GM19238 (cell line): Measurements from ENCODE around the gene OR13C8.
"Not testable (repeated sequence)": the region's sequence is repeated elsewhere in the genome, so short reads cannot be mapped to it uniquely, and the experiment has no call there.

Experiments
- DNase-seq: peaks from one replicate; pipeline ENCODE4 v3.0.0; 2011; ENCODE audit warnings: low spot score; ENCODE audit not compliant: insufficient read length

The OR13C8 gene, protein sequence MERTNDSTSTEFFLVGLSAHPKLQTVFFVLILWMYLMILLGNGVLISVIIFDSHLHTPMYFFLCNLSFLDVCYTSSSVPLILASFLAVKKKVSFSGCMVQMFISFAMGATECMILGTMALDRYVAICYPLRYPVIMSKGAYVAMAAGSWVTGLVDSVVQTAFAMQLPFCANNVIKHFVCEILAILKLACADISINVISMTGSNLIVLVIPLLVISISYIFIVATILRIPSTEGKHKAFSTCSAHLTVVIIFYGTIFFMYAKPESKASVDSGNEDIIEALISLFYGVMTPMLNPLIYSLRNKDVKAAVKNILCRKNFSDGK

DNA sequence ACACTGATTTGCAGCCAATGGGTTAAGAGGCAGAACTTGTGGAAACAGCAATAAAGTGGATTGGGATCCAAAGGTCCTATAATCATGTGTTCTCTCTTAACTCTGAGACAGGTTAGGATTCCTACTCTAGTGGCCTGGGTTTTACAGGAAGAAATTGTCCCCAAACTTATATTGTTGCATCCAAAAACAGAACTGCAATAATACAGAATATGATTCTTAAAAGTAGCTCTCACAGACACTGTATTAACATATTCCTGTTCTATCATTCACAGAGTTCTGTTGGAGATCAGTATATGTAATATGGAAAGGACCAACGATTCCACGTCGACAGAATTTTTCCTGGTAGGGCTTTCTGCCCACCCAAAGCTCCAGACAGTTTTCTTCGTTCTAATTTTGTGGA, at the start of gene OR13C8:
OR13C8 (plus strand) TSS at position 301 of the 400 bp plus-strand sequence; CDS start at position 301, 0 bp downstream.
- no peak for DNase-seq

DNA sequence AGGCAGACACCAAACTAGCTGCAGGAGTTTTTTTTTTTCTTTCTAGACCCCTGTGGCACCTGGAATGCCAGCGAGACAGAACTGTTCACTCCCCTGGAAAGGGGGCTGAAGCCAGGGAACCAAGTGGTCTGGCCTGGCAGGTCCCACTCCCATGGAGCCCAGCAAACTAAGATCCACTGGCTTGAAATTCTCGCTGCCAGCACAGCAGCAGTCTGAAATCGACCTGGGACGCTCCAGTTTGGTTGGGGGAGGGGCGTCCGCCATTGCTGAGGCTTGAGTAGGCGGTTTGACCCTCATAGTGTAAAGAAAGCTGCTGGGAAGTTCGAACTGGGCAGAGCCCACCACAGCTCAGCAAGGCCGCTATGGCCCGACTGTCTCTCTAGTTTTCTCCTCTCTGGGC, 48.7 kb upstream of the OR13C8 start:
- not testable (repeated sequence) for DNase-seq

DNA sequence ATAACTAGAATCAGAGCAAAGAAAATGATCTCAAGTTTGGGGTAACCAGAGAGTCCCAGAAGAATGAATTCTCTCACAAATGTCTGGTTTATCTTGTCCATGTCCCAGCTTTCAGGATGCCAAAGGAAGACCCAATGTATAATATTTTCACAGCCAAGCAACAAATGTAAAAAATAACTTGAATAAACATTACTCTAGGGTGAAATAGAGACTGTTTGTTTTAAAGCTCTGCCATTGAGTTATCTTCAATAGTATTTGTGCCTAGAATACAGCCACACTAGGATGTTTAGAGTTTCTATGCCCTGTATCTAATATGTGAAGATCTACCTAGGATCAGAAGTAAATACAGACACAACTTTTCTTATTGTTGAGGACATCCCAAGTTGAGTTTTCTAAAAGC, 41.9 kb upstream of the OR13C8 start, which contains the start of gene OR13C4:
OR13C4 (minus strand) TSS at position 101 of the 400 bp plus-strand sequence; CDS start at position 101, 0 bp downstream.
- DNase-seq: no peak

DNA sequence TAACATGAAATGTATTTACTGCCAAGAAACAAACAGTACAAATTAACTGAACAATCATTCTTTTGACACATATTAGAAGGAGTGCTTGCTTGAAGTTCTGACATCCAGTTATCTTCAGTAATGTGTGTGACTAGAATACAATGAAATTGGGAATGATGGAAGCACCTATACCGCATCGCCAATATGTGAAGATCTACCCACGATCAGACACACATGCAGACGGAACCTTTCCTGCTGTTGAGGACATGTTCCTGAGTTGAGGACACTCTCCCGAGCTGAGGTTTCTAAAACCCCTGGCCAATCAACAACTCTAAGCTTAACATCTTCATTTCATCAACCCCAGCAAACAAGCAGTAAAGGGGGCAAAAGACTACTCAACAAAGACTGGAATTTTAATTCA, 32.2 kb upstream of the OR13C8 start, which contains the start of gene OR13C3:
OR13C3 (minus strand) TSS at position 101 of the 400 bp plus-strand sequence. CDS start 133 bp downstream, outside the sequence.
- DNase-seq: no peak

DNA sequence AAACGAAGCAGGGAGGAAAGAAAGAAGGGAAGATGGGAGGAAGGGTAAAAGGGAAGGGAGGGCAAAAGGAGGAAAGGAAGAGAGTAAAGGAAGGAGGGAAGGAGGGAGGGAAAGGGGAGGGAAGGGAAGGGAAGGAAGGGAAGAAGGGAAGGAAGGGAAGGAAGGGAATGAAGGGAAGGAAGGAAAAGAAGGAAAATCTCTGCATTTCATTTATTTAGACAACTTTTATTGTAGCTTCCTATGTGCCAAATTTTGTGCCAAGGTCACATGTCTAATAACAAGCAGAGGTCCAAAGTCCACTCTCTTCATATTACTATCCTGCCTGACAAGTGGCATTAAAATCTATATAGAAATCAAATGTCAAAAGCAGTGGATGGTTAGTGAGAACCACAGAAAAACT, 29.7 kb upstream of the OR13C8 start:
- DNase-seq: no peak

DNA sequence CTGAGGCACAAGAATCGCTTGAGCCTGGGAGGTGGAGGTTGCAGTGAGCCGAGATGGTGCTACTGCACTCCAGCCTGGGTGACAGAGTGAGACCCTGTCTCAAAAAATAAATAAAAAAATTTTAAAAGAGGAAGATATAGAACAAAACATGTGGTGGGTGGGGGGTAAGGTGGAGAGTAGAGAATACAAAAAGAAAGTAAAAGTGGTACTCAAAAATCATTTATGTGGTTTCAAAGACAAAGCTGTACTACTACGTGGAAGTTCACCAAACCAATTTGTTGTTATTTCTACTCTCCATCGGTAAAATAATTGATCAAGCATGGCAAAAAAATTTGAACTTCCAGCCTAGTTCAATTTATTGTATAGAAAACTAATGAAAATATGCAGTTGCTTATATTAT, 24.3 kb upstream of the OR13C8 start:
- DNase-seq: no peak

DNA sequence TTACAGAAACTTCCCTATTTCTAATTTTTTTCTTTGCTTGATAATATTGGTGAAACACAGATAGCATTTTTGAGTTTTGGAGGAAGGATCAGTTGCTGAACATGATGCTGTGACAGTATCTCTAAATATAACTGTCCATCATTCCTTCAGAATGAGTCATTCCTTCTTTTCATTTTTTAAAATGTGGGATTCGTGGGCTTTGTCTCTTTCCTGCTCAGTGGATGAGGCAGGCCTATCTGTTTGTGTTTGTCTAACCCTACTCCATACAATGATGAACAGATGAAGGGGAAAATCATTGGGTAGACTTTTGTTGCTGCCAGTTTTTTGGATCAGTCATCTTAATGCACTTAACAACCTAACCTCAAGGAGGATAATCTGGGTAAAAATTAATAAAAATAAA, 15.7 kb upstream of the OR13C8 start:
- DNase-seq: no peak

DNA sequence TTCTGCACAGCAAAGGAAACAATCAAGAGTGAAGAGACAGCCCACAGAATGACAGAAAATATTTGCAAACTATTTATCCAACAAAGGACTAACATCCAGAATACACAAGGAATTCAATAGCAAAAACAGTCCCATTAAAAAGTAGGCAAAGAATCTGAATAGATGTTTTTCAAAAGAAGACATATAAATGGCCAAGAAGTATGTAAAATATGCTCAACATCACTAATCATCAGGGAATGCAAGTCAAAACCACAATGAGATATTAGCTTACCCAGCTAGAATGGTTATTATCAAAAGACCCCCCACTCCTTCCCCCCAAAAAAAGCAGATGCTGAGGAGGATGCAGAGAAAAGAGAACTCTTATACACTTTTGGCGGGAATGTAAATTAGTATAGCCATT, 13.4 kb upstream of the OR13C8 start:
- no peak for DNase-seq

DNA sequence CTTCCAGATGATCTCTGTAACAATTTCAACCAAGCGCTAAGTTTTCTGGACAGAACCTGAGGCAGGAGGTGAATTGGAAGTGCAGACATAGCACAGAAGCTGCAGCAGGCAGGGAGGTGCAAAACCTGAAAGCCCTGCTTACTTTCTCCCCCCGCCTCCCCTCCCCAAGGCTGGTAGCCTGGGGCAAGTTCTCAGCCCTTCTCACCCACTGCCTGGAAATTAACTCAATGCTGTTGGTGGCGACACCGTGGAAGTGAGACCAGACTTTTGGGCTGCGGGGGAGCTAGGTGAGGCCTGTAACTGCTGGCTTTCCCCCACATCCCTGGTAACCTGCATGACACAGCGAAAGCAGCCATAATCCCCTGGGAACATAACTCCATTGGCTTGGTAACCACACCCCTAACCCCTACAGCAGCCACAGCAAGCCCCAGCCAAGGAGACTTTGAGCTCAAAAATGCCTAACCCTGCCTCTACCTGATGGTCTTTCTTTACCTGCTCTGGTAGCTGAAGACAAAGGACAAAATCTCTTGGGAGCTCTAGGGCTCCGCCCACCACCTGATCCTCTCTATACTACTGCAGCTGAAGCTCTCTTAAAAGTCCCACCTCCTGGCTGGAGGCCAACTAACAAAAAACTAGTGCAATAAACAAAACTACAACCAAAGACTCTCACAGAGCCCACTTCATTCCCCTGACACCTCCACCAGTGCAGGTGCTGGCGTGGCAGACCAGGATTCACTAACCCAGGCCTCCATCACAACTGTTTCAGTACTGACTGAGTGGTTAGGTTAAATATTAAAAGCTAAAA, 11.9 kb upstream of the OR13C8 start:
- DNase-seq: no peak

DNA sequence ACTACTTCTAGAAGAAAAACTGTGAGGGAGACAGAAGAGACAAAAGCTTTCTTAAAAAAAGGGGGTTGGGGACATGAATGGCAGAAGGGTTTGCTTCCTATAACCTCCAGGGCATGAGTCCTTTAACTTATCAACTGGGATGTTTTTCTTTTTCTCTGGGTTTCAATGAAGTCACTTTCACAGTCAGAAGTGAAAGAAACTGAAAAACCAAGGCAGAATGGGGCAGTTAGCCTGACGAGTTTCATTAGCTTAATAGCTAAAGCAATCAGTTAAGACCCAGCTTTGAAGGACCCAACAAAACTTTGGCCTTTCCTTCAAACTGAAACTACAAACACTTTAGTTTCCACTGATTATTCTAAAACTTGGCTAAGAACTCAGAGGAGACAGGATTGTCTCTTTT, 4.6 kb upstream of the OR13C8 start:
- no peak for DNase-seq

DNA sequence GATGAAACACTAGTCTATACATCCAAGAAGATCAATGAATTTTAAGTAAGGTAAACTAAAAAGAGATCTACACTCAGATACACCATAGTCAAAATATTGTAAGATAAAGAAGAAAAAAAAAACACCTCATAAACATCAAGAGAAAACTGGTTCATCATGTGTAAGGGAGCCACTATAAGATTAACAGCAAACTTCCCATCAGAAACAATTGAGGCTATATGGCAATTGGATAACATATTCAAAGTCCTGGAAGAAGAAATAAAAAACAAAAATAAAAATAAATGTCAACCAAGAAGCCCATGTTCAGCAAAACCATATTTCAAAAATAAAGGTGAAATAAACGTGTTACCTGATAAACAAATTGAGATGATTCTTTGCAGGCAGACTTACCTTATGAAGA, 3.6 kb downstream of the OR13C8 start:
- DNase-seq: no peak

DNA sequence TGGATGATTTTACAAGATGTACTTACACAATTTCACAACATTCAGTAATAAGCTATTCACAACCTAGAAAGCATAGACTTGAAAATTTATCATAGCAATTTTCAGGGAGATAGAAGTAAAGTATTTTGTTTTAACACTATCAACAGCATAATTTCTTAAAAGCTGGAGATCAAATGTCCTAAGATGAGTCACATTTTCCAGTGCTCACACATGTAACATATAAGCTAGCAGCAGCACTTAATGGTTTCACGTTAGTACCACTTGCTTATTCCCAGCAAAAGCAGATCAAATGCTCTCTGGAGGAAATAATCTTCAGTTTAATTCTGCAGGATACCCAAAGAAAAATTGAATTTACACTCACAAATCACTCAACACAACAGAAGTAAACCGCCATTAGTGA, 6.5 kb downstream of the OR13C8 start:
- DNase-seq: no peak

DNA sequence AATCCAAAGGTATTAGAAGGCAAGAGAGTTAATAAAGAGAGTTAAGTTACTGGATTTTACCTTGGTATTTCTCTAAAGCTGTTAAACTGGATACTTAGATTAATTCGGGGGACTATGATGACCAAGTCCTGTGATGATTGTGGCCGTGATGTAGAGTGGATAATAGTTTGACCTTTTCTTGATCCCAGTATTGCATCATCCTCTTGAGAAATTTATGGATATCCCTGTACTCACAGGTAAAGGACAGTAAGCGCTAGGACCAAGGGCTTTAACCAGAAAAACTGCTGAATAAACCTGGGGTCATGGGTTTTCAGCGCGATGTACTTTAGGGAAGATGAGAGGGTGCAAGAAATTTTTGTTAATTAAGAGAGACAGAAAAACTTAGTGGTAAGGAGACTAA, 8.3 kb downstream of the OR13C8 start:
- DNase-seq: no peak

DNA sequence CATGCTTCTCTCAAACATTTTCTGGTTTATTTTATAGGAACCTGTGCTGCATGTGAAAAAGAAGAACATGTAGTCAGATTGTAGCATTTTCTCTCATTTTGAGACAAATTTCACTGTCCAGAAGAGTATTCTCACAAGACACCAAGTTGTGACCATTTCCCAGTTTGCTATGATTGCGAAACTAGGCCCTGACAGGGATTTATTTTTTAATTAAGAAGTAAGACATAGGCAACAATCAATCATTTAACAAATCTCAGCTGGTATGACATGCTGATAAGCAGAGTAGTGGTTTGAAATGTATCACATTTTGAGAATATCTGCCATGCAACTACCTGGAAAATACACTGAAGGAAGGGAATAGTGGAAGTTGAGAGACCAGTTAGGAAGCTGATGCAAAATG, 11.6 kb downstream of the OR13C8 start:
- no peak for DNase-seq

DNA sequence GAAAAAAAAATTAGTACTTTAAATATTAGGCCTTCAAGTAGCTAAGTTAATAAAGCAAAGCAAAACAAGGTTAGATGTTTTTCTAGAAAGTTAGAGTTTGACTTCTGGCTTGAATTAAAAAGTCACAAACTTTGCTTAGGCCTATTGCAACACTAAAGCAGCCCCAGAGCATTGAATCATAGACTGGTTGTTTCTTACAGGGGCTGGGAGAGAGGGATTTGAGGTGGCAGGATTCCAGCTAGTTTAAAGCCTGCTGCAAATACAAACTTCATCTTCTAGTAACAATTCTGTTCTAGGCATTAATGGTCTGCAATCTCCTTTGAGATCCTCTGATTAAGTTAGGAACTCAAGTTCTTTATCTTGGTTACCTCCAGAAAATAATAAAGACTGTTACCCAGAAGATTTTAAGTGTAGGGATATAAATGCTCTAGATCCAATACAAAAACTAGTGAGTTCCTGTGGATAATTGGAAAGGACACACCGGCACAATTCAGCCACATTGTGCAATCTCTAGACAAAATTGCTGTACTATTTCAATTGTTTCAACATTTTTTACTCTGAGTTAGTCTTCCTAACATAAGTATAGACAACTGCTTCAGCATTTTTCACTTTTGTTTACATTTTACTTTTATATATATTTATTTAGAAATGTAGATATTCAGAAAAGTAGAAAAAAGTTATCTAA, 17.7 kb downstream of the OR13C8 start:
- no peak for DNase-seq

DNA sequence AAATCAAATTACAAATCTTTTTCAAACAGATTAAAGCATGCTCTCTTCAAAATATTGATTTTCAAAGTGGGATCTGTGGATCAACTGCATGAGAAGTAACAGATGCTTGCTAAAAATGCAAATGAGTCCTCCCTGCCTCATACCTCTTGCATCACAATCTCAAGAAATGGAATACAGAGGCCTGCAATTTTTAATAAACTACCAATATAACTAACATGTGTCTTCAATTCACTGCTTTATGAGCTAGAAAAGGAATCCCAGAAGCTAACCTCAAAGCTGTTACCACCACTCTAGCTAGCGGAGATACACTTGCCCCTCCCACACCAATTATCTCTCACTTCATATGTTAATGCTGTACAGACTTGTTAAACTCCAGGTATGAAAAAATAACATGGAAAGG, 20.7 kb downstream of the OR13C8 start:
- no peak for DNase-seq

DNA sequence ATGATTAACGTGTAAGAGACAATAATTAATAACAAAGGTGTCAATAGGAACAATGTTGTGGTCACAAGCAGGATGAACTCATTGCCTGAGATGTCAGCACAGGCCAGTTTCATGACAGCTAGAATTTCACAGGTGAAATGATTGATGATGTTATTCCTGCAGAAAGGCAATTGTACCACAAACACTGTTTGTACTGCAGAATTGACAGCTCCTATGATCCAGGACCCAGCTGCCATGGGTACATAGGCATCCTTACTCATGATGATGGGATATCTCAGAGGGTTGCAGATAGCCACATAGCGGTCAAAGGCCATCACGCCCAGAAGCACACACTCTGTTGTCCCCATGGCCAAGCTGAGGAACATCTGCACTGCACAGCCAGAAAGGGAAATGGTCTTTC, 29.8 kb downstream of the OR13C8 start:
- DNase-seq: not testable (repeated sequence)

DNA sequence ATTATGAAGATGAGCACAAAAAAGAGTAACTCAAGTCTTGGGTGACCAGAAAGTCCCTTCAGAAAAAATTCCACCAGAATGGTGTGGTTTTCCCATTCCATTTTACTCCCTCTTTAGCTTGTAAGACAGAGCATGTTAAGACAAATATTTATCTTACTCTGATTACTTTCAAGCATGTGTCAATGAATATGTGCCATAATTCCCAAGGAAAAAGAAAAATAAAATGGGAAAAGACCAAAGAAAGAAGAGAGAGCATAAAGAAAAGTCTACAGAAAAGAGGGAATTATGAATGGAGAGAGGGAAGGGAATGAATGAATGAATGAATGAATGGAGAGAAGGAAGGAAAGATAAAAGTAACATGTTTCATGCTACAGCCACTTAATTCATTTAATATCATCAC, 30.3 kb downstream of the OR13C8 start, which contains the start of gene OR13C5:
OR13C5 (minus strand) TSS at position 101 of the 400 bp plus-strand sequence; CDS start at position 101, 0 bp downstream.
- not testable (repeated sequence) for DNase-seq

DNA sequence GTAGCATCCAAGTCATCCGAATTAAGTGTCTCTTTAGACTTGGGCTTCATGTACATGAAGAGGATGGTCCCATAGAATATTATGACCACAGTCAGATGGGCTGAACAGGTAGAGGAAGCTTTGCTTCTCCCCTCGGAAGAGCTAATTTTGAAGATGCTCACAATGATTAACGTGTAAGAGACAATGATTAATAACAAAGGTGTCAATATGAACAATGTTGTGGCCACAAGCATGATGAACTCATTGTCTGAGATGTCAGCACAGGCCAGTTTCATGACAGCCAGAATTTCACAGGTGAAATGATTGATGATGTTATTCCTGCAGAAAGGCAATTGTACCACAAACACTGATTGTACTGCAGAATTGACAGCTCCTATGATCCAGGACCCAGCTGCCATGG, 35.8 kb downstream of the OR13C8 start:
- no peak for DNase-seq

DNA sequence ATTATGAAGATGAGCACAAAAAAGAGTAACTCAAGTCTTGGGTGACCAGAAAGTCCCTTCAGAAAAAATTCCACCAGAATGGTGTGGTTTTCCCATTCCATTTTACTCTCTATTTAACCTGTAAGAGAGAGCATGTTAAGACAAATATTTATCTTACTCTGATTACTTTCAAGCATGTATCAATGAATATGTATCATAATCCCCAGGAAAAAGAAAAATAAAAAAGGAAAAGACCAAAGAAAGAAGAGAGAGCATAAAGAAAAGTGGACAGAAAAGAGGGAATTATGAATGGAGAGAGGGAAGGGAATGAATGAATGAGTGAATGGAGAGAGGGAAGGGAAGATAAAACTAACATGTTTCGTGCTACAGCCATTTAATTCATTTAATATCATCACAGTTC, 36.6 kb downstream of the OR13C8 start, which contains the start of gene OR13C2:
OR13C2 (minus strand) TSS at position 101 of the 400 bp plus-strand sequence; CDS start at position 101, 0 bp downstream.
- DNase-seq: not testable (repeated sequence)

DNA sequence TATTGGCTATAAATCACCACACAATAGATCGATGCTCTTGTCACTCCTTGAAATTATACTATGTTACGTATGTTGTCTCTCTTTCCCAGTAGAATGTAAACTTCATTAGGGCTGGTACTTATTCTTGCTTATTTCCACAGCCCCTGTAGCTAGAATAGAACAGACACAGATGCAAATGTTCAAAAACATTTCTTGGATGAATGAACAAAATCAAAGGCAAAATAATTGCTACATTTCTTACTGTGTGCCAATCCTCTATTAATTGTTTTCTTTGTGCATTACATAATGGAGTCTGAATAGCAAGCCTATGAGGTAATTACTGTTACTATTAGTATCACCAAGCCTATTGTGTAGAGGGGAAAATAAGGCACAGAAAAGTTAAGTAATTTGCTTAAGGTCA, 37.2 kb downstream of the OR13C8 start:
- DNase-seq: no peak

DNA sequence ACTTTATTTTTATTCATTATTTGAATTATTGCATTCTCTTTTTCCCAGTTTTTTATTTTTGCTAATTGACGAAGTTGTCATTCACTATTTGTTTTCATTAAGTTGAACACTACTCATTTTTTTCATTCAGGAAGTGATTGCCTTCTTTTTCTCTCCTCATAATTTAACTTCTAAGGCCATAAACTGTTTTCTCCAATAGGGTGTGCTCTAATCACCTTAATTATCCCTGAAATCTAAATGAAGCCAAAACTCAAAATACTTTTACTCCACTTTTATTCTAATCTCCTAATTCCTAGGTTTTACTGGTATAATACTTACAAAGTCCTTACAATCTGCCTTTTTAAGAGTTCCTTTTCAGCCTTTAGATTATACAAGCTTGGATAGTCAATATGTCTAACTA, 39.4 kb downstream of the OR13C8 start:
- no peak for DNase-seq
